SK-N-DZ (cell line): ENCODE results near the gene QPRT.
"Not testable (repeated sequence)": the region's sequence is repeated elsewhere in the genome, so short reads cannot be mapped to it uniquely, and the experiment has no call there.

Experiments used
- DNase-seq: peaks from one replicate; pipeline ENCODE4 v3.0.0-alpha.2; 2015; ENCODE audit warnings: low spot score

QPRT gene

DNA sequence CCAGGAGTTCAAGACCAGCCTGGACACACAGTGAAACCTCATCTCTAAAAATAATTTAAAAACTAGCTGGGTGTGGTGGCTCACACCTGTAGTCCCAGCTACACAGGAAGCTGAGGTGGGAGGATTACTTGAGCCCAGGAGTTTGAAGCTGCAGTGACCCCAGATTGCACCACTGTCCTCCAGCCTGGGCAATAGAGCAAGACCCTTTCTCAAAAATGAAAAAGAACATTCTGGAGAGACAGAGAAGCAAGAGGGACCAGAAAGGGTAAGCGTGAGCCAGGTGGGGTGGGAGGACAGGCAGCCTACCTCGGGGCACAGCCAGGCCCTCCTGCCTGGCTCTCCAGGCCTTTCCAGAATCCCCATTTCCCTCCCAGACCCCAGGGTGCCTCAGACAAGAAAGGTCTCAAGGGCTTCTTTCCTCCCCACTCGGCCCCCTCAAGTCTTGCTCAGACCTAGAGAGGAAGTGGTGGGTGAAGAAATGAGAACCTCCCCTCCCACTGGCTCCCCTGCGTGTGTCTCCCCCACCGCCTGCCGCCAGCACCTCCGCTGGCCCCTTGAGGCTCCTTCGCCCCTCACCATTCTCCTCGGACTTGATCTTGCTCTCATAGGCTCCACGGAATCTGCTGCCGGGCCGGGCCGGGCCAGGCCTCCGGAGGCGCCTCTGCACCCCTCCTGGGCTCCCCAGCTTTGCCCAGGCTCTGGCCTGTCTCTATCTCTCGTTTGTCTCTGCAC lies 66.3 kb downstream of the QPRT start:
- DNase-seq, result no peak

DNA sequence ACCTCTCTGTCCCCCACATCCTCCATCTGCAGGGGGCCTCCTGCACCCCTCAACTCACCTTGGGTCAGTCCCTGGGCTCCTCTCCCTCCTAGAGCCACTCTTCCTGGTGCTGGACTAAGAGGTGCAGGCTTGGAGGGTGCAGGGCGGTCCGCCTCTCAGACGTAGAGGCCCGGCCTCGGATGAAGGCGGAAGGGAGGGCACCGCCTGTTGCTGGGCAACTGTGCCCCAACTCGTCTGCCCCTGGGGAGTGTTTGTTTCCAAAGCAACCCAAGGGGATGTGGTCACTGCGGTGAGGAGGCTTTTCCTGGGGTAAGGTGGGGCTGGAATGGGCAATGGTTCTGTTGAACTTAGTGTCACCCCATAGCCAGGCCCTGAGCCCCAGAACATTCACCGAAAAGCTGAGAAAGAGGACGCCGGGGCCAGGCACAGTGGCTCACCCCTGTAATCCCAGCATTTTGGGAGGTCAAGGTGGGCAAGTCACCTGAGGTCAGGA lies 66.9 kb downstream of the QPRT start, which contains the start of gene C16orf54:
TSS of gene C16orf54 (minus strand) at position 138 of the 493 bp plus-strand sequence. CDS start 1,039 bp downstream, outside the sequence.
- DNase-seq, result no peak

DNA sequence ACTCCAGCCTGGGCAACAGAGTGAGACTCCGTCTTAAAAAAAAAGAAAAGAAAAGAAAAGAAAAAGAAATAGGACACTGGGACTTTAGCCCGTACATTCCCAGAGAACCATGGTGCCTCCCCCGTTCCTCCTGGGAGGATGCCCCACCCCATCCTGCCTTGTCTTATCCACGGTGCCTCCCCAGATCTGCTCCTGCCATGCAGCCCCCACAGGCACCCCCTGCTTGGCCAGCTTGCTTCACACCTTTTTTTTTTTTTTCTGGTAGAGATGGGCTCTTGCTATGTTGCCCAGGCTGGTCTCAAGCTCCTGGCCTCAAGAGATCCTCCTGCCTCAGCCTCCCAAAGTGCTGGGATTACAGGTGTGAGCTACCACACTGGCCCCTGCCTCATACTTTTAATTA lies 67.5 kb downstream of the QPRT start:
- not testable (repeated sequence) for DNase-seq
